HepG2 (cell line): ENCODE data around the gene GATA5. TPM values are rescaled to one million over a fixed set of nuclear protein-coding genes. Genes with fewer than 3 reads are reported as not detected.

ENCODE experiments used
- ATAC-seq: fragments of 200-7000 bp; cut with Tn5 transposase; 3 replicates; pipeline ENCODE4 v1.9.1; 2020; ENCODE audit warnings: mild to moderate bottlenecking, moderate library complexity
- BruUV-seq: library from RNA; stranded (reverse); fragments of 400-500 nt; replicated peaks from 2 replicates; lab custom pipeline; 2021; lab: Mats Ljungman, UMichigan
- CTCF ChIA-PET: fragments of 300-600 bp; formaldehyde crosslinking; extraction: SDS; loops from one replicate; lab custom pipeline; 2021; ENCODE audit warnings: low total read pairs, inconsistent platforms, low intra/inter-chr PET ratio; lab: Yijun Ruan, JAX
- POLR2A ChIA-PET: fragments of 350-600 bp; sonication (Branson Sonifier 250); formaldehyde crosslinking; loops from one replicate; lab custom pipeline; 2020; ENCODE audit warnings: antibody characterized with exemption, inconsistent platforms; lab: Yijun Ruan, JAX
- DNase-seq: peaks from one replicate; pipeline ENCODE4 v3.0.0-alpha.2; 2015; ENCODE audit warnings: low spot score
- FAIRE-seq: peaks from 3 replicates; lab custom pipeline; 2011; peaks lifted over from hg19 to GRCh38; lab: Jason Lieb, UNC
- H2AFZ ChIP-seq: one replicate; pipeline ENCODE4 v1.6.1; 2011; ENCODE audit warnings: low read length, inconsistent platforms
- H3K27ac ChIP-seq: fragments of 300-600 bp; 3 replicates; pipeline ENCODE4 v1.8.0; 2011; ENCODE audit warnings: mixed run types, mild to moderate bottlenecking, mixed read lengths, low read length, inconsistent platforms; ENCODE audit not compliant: insufficient read depth; ENCODE audit errors: extremely low read length
- H3K27me3 ChIP-seq, 2 experiments: fragments of 200-600 bp in 1 of 2; 2 replicates in 1 of 2; 3 replicates in 1 of 2; pipeline versions ENCODE4 v1.6.0 to v1.8.0; 2011; ENCODE audit warnings: low read length in 2 of 2, mild to moderate bottlenecking in 2 of 2, moderate library complexity in 2 of 2, inconsistent platforms in 1 of 2; ENCODE audit not compliant: insufficient read depth in 2 of 2, control insufficient read depth in 1 of 2
- H3K36me3 ChIP-seq, 2 experiments: fragments of 200-600 bp in 1 of 2; replicated peaks in 1 of 2; 2 replicates in 1 of 2; 3 replicates in 1 of 2; pipeline versions ENCODE4 v1.5.1 to v1.8.0; 2011; ENCODE audit warnings: low read length in 2 of 2, inconsistent platforms in 1 of 2; ENCODE audit not compliant: insufficient read depth in 2 of 2, control insufficient read depth in 1 of 2
- H3K4me1 ChIP-seq: 2 replicates; pipeline ENCODE4 v1.5.1; 2012; ENCODE audit warnings: low read length, inconsistent platforms; ENCODE audit not compliant: insufficient read depth
- H3K4me2 ChIP-seq: 2 replicates; pipeline ENCODE4 v1.6.0; 2011; ENCODE audit warnings: low read depth, low read length, inconsistent platforms
- H3K4me3 ChIP-seq, 3 experiments: fragments of 200-600 bp in 1 of 3; sonication (generic), shearing (Covaris generic) in 1 of 3; replicated peaks in 1 of 3; 2 replicates each; pipeline ENCODE4 v1.5.1; 2011 to 2016; ENCODE audit warnings: low read length in 3 of 3, inconsistent platforms in 2 of 3, low read depth in 2 of 3, mild to moderate bottlenecking in 2 of 3, control low read depth in 1 of 3, mixed read lengths in 1 of 3; ENCODE audit not compliant: insufficient read depth in 1 of 3
- H3K79me2 ChIP-seq: one replicate; pipeline ENCODE4 v1.6.1; 2011; ENCODE audit warnings: low read length, inconsistent platforms; ENCODE audit not compliant: insufficient read depth
- H3K9ac ChIP-seq: 2 replicates; pipeline ENCODE4 v1.6.0; 2011; ENCODE audit warnings: mild to moderate bottlenecking, low read depth, low read length, inconsistent platforms; ENCODE audit not compliant: insufficient read depth
- H3K9me3 ChIP-seq: 2 replicates; pipeline ENCODE4 v1.5.1; 2012; ENCODE audit warnings: mild to moderate bottlenecking, low read length
- H4K20me1 ChIP-seq: 2 replicates; pipeline ENCODE4 v1.6.0; 2011; ENCODE audit warnings: inconsistent platforms, mild to moderate bottlenecking, low read length, moderate library complexity; ENCODE audit not compliant: insufficient read depth
- ATF7 ChIP-seq, 2 experiments: fragments of 450-650 bp in 1 of 2; sonication (generic) in 1 of 2; formaldehyde crosslinking in 1 of 2; IDR thresholded peaks; 2 replicates each; pipeline versions ENCODE4 v1.4.0 to v1.6.1; 2016 to 2020; ENCODE audit warnings: antibody characterized with exemption in 1 of 2, mild to moderate bottlenecking in 1 of 2, missing genetic modification reagents in 1 of 2
- HNF4A ChIP-seq: sonication (generic); formaldehyde crosslinking; IDR thresholded peaks from 2 replicates; pipeline ENCODE4 v1.4.0; 2020; ENCODE audit warnings: missing genetic modification reagents
- RAD21 ChIP-seq: fragments of 450-650 bp; formaldehyde crosslinking; IDR thresholded peaks from 2 replicates; pipeline ENCODE4 v1.5.0; 2020; ENCODE audit warnings: mild to moderate bottlenecking
- REPIN1 ChIP-seq: sonication (generic); formaldehyde crosslinking; IDR thresholded peaks from 2 replicates; pipeline ENCODE4 v1.8.0; 2022; ENCODE audit warnings: missing genetic modification reagents, low read depth, mild to moderate bottlenecking, borderline replicate concordance
- SRSF4 ChIP-seq: fragments of 200-400 bp; formaldehyde crosslinking; IDR thresholded peaks from one replicate; pipeline ENCODE4 v1.6.1; 2018; ENCODE audit warnings: mild to moderate bottlenecking, low read depth, low read length, moderate library complexity; ENCODE audit not compliant: poor library complexity, severe bottlenecking
- TERF1 ChIP-seq: sonication (generic); formaldehyde crosslinking; IDR thresholded peaks from 2 replicates; pipeline ENCODE4 v1.8.0; 2022; ENCODE audit warnings: mild to moderate bottlenecking, missing genetic modification reagents, moderate library complexity
- TRIM24 ChIP-seq: sonication (generic); formaldehyde crosslinking; IDR thresholded peaks from 2 replicates; pipeline ENCODE4 v1.8.0; 2022; ENCODE audit warnings: mild to moderate bottlenecking, missing genetic modification reagents
- U2AF2 ChIP-seq: fragments of 200-400 bp; formaldehyde crosslinking; IDR thresholded peaks from 2 replicates; pipeline ENCODE4 v1.6.1; 2017; ENCODE audit warnings: low read depth, mild to moderate bottlenecking, low read length
- ZNF251 ChIP-seq: sonication (generic); formaldehyde crosslinking; IDR thresholded peaks from 2 replicates; pipeline ENCODE4 v1.9.0; 2021; ENCODE audit warnings: mild to moderate bottlenecking, missing genetic modification reagents
- ZNF512 ChIP-seq: sonication (generic); formaldehyde crosslinking; IDR thresholded peaks from 2 replicates; pipeline ENCODE4 v1.4.0; 2020; ENCODE audit warnings: mild to moderate bottlenecking, missing genetic modification reagents
- ZNF547 ChIP-seq: sonication (generic); formaldehyde crosslinking; IDR thresholded peaks from 2 replicates; pipeline ENCODE4 v1.5.1; 2020; ENCODE audit warnings: mild to moderate bottlenecking, missing genetic modification reagents
- ZNF563 ChIP-seq: sonication (generic); formaldehyde crosslinking; IDR thresholded peaks from 2 replicates; pipeline ENCODE4 v1.8.0; 2022; ENCODE audit warnings: mild to moderate bottlenecking, moderate library complexity, missing genetic modification reagents
- ZNF577 ChIP-seq: sonication (generic); formaldehyde crosslinking; IDR thresholded peaks from 2 replicates; pipeline ENCODE4 v1.4.0; 2020; ENCODE audit warnings: mild to moderate bottlenecking, low read depth, missing genetic modification reagents, borderline replicate concordance
- ZNF598 ChIP-seq: sonication (generic); formaldehyde crosslinking; IDR thresholded peaks from 2 replicates; pipeline ENCODE4 v1.5.1; 2020; ENCODE audit warnings: mild to moderate bottlenecking, missing genetic modification reagents, borderline replicate concordance
- WGBS: methylation state at CpG from one replicate; pipeline ENCODE4 v1.1.6; 2017; ENCODE audit warnings: low lambda C conversion rate; 5-methylcytosine and 5-hydroxymethylcytosine counted together
- in situ Hi-C: cut with HindIII; loops from 2 replicates; pipeline ENCODE4 v1.10.0; 2017; ENCODE audit warnings: low pct_unique_long_range_greater_than_20kb; ENCODE audit not compliant: extremely low pct_ligation_motif_present
- intact Hi-C: fragments of 100-400 bp; cut with micrococcal nuclease; formaldehyde crosslinking; loops from one replicate; pipeline ENCODE4 v1.10.0; 2022; ENCODE audit not compliant: unreplicated experiment
- polyA plus RNA-seq, 8 experiments: library from polyadenylated mRNA; depleted of rRNA in 3 of 8; stranded (reverse) in 7 of 8; unstranded in 1 of 8; fragments of >200 nt; fragmentation: Illumina TruSeq in 4 of 8; extraction: Trizol in 4 of 8; gene quantifications; 2 replicates each; pipeline versions ENCODE4 v1.2.1 to v1.2.3, GENCODE V29; 2011 to 2016; ENCODE audit warnings: low read depth in 4 of 8, missing spikeins in 1 of 8, mixed read lengths in 1 of 8; ENCODE audit not compliant: insufficient read depth in 1 of 8
- total RNA-seq, 5 experiments: library from RNA; depleted of rRNA; stranded (reverse); fragments of >200 nt; fragmentation: Illumina TruSeq; extraction: Trizol; gene quantifications; 2 replicates each; pipeline ENCODE4 v1.2.3, GENCODE V29; 2016; ENCODE audit warnings: low read depth in 1 of 5
- TF ChIP-seq, protein P1 (sequence below): sonication (generic); formaldehyde crosslinking; IDR thresholded peaks from 2 replicates; pipeline ENCODE4 v1.5.0; 2020; ENCODE audit warnings: missing genetic modification reagents, mild to moderate bottlenecking, borderline replicate concordance

Gene GATA5
- total and polyA plus RNA-seq, 2 of the 13 experiments (the other 11 are each of a cell fraction or from before 2014, with no cell fraction given), result 0.12 to 0.20 TPM

DNA sequence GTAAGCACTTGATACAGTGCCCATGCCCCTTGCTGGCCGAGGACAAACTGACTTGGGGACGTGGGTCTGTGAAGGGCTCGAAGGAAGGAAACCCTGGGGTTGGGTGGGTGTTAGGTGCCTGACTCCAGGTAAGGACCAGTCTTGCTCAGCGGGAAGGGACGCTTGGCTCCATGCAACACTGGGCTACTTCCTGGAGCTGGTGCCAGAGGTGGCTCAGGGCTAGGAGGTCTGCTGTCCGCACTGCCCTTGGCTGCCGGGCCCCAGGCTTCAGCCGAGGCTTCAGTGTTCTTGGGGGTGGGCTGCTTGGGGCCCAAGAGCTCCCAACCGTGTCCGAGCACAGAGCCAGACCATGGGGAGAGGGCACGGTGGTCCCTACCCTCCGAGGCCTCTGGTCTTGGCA, 5.3 kb downstream of the GATA5 start:
- TF ChIP-seq ZNF563, result 0 out of 2 replicates have a peak, but pooled peaks have one; percentile 32
- 0 out of 2 replicates have a peak, but pooled peaks have one; percentile 17 for TF ChIP-seq TERF1 (CRISPR knock-in tag)
- no peak for TF ChIP-seq ZNF512
- no peak overlapping the region for H2AFZ ChIP-seq
- no peaks in the 10 kb centered on the region for H3K36me3 ChIP-seq
- no peaks in the 10 kb centered on the region for H3K79me2 ChIP-seq
- 60% methylated on average over 9 of the region's 12 CpGs for WGBS
- in situ Hi-C loops (no loop called here), intact Hi-C loops (no loop called here)
- BruUV-seq, result no TSS peak
- H3K9me3 ChIP-seq, result no peaks in the 10 kb centered on the region
- H4K20me1 ChIP-seq, result no peaks in the 10 kb centered on the region
- H3K27me3 ChIP-seq, result peaks cover 16 to 27% of the 10 kb centered on the region in 2 experiments; a peak in 4 of 5 replicates
- H3K4me1 ChIP-seq, result peaks cover 20% of the 10 kb centered on the region
- no peak overlapping the region for H3K27ac ChIP-seq
- no peak overlapping the region for H3K9ac ChIP-seq
- POLR2A ChIA-PET, result no interaction called here
- FAIRE-seq (no peak), DNase-seq (no peak), ATAC-seq (no peak)
- no peak overlapping the region for H3K4me3 ChIP-seq
- CTCF ChIA-PET, result no interaction called here
- H3K4me2 ChIP-seq, result no peak overlapping the region

GRCh38 chr20:62470001-62470400, 5.8 kb downstream of the GATA5 start:
- Histone ChIP-seq H3K27me3 (peaks cover 16 to 27% of the 10 kb centered on the region in 2 experiments; a peak in 4 of 5 replicates), H3K4me2 (no peak overlapping the region), H3K4me3 (no peak overlapping the region), H2AFZ (no peak overlapping the region), H3K36me3 (no peaks in the 10 kb centered on the region), H3K4me1 (peaks cover 20% of the 10 kb centered on the region), H3K9me3 (no peaks in the 10 kb centered on the region), H3K9ac (no peak overlapping the region), H3K79me2 (no peaks in the 10 kb centered on the region), H4K20me1 (no peaks in the 10 kb centered on the region), H3K27ac (no peak overlapping the region)
- intact Hi-C loops (no loop called here), in situ Hi-C loops (no loop called here)
- ATAC-seq, result no peak
- DNase-seq, result no peak
- BruUV-seq, result no TSS peak
- ChIA-PET POLR2A (no interaction called here), CTCF (no interaction called here)
- no peak for FAIRE-seq
- 56% methylated on average over 18 of the region's 18 CpGs for WGBS
- TF ChIP-seq, protein P1, sequence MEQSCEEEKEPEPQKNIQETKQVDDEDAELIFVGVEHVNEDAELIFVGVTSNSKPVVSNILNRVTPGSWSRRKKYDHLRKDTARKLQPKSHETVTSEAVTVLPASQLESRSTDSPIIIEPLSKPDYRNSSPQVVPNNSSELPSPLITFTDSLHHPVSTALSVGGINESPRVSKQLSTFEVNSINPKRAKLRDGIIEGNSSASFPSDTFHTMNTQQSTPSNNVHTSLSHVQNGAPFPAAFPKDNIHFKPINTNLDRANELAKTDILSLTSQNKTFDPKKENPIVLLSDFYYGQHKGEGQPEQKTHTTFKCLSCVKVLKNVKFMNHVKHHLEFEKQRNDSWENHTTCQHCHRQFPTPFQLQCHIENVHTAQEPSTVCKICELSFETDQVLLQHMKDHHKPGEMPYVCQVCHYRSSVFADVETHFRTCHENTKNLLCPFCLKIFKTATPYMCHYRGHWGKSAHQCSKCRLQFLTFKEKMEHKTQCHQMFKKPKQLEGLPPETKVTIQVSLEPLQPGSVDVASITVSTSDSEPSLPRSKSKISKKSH (CRISPR knock-in tag), result no peak
- TF ChIP-seq RAD21 (no peak), REPIN1 (CRISPR knock-in tag) (no peak), ZNF598 (CRISPR knock-in tag) (no peak), ZNF251 (no peak), SRSF4 (no peak), U2AF2 (no peak), HNF4A (CRISPR knock-in tag) (no peak), ZNF577 (CRISPR knock-in tag) (no peak), ATF7 (IDR thresholded peaks at IDR 0.05) (no peak), ATF7 (CRISPR knock-in tag; IDR thresholded peaks at IDR 0.05) (no peak), TRIM24 (CRISPR knock-in tag) (no peak), ZNF547 (CRISPR knock-in tag) (no peak)
